ENCODE results near the gene GRK5.
"Not testable (repeated sequence)": the region's sequence is repeated elsewhere in the genome, so short reads cannot be mapped to it uniquely, and the experiment has no call there.

GRCh38 chr10:119276194-119276593 lies 68.8 kb downstream of the GRK5 start:
- not testable (repeated sequence) for TF ChIP-seq CTCF, EZH2 (IDR thresholded peaks at IDR 0.05)
